ENCODE data around the gene GMPS.

DNA sequence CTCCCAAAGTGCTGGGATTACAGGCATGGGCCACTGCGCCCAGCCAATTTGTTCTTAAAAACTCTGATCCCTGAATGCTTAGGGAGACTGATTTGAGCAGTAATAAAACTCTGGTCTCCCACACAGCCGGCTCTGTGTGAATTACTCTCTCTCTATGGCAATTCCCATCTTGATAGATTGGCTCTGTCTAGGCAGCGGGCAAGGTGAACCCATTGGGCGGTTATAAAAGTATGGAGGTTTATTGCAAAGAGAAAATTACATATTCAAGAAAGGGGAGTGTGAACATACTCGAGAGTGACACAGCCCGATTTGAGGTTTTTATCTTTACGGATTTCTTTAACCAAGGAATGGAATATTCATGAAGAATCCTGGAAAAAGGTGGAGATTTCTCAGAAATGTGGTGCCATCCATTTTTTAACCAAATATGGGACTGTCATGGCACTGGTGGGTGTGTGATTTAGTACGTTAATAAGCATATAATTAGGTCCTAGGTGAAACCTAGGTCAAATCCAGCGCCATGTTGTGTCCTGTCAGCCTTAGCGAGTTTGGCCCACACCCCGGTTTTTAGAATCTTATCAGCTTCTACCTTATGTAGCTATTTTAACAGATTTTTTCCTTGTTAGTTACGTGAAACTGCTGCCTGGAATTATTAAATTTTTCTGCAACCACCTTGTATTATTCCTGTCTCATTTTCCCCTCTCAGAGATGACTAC, 7.2 kb upstream of the GMPS start:
- no peak for TF ChIP-seq CTCF (conservative IDR thresholded peaks at IDR 0.05; ENCODE audit: low read length)
- TF ChIP-seq EZH2phosphoT487 (IDR thresholded peaks at IDR 0.05; ENCODE audit: borderline replicate concordance) = no peak

All from Loucy (cell line).